PC-3 (cell line): Measurements from ENCODE around the gene BBLN. TPM values are rescaled to one million over a fixed set of nuclear protein-coding genes. Genes with fewer than 3 reads are reported as not detected.

Experiments used
- ATAC-seq: fragments of 200-7000 bp; cut with Tn5 transposase; 2 replicates; pipeline ENCODE4 v1.9.1; 2020; ENCODE audit warnings: mild to moderate bottlenecking, moderate library complexity
- BruUV-seq: library from RNA; stranded (reverse); fragments of 400-500 nt; replicated peaks from 2 replicates; lab custom pipeline; 2021; lab: Mats Ljungman, UMichigan
- CTCF ChIA-PET: fragments of 300-600 bp; sonication (Branson Sonifier 250); formaldehyde crosslinking; loops from one replicate; lab custom pipeline; 2022; ENCODE audit warnings: antibody characterized with exemption; lab: Charles Lee
- POLR2A ChIA-PET: fragments of 300-600 bp; sonication (Branson Sonifier 250); formaldehyde crosslinking; loops from one replicate; lab custom pipeline; 2022; ENCODE audit warnings: antibody characterized with exemption; ENCODE audit not compliant: unreplicated experiment; lab: Charles Lee
- DNase-seq: peaks from one replicate; pipeline ENCODE4 v3.0.0-alpha.2; 2015
- H2AFZ ChIP-seq: fragments of 300-600 bp; sonication (generic); 2 replicates; pipeline ENCODE4 v1.6.0; 2016; ENCODE audit warnings: antibody characterized with exemption, low read length
- H3F3A ChIP-seq: fragments of 300-600 bp; sonication (generic); one replicate; pipeline ENCODE4 v1.6.0; 2017; ENCODE audit warnings: antibody characterized with exemption, low read length, control low read depth, mild to moderate bottlenecking; ENCODE audit not compliant: unreplicated experiment
- H3K27ac ChIP-seq: fragments of 300-600 bp; sonication (generic); 2 replicates; pipeline ENCODE4 v1.5.1; 2016; ENCODE audit warnings: mild to moderate bottlenecking, low read length
- H3K27me3 ChIP-seq: fragments of 300-600 bp; sonication (generic); 2 replicates; pipeline ENCODE4 v1.6.1; 2016; ENCODE audit warnings: low read length, mixed read lengths
- H3K36me3 ChIP-seq: fragments of 300-600 bp; sonication (generic); 2 replicates; pipeline ENCODE4 v1.6.1; 2016; ENCODE audit warnings: low read depth, mixed run types, low read length, mixed read lengths
- H3K4me1 ChIP-seq: fragments of 300-600 bp; sonication (generic); 2 replicates; pipeline ENCODE4 v1.5.1; 2016; ENCODE audit warnings: low read length; ENCODE audit not compliant: insufficient read depth
- H3K4me2 ChIP-seq: fragments of 300-600 bp; sonication (generic); 2 replicates; pipeline ENCODE4 v1.6.0; 2016; ENCODE audit warnings: low read length
- H3K4me3 ChIP-seq: fragments of 300-600 bp; sonication (generic); 2 replicates; pipeline ENCODE4 v1.5.1; 2016; ENCODE audit warnings: mild to moderate bottlenecking, low read length, mixed read lengths
- H3K79me2 ChIP-seq: fragments of 300-600 bp; sonication (generic); 2 replicates; pipeline ENCODE4 v1.6.1; 2017; ENCODE audit warnings: low read length, mixed read lengths
- H3K9ac ChIP-seq: fragments of 300-600 bp; sonication (generic); 2 replicates; pipeline ENCODE4 v1.6.0; 2016; ENCODE audit warnings: mild to moderate bottlenecking, low read length
- H3K9me2 ChIP-seq: fragments of 300-600 bp; sonication (generic); replicated peaks from 2 replicates; pipeline ENCODE4 v1.6.1; 2016; ENCODE audit warnings: mixed run types, low read length, mixed read lengths
- H3K9me3 ChIP-seq: fragments of 300-600 bp; sonication (generic); 2 replicates; pipeline ENCODE4 v1.6.1; 2016; ENCODE audit warnings: low read length, mixed read lengths
- H4K20me1 ChIP-seq: fragments of 300-600 bp; sonication (generic); 2 replicates; pipeline ENCODE4 v1.6.1; 2016; ENCODE audit warnings: low read length, mixed read lengths
- CTCF ChIP-seq: fragments of 300-600 bp; sonication (generic); conservative IDR thresholded peaks from 2 replicates; pipeline ENCODE4 v1.5.1; 2017; ENCODE audit warnings: antibody characterized with exemption, low read depth, mild to moderate bottlenecking, low read length
- EZH2 ChIP-seq: fragments of 300-600 bp; sonication (generic); IDR thresholded peaks from one replicate; pipeline ENCODE4 v1.6.1; 2017; ENCODE audit warnings: antibody characterized with exemption, mild to moderate bottlenecking, low read length; ENCODE audit not compliant: unreplicated experiment
- EZH2phosphoT487 ChIP-seq: fragments of 300-600 bp; sonication (generic); IDR thresholded peaks from 2 replicates; pipeline ENCODE4 v1.6.1; 2018; ENCODE audit warnings: mild to moderate bottlenecking, antibody characterized with exemption, low read length, borderline replicate concordance
- intact Hi-C: fragments of 100-400 bp; cut with micrococcal nuclease; formaldehyde crosslinking; loops from 2 replicates; pipeline ENCODE4 v1.9.0; 2023
- total RNA-seq: library from RNA; depleted of rRNA; stranded (reverse); fragments of >200 nt; gene quantifications from 2 replicates; pipeline ENCODE4 v1.2.3, GENCODE V29; 2014

Gene BBLN
- total RNA-seq, 1 experiment from 2014 or later, result 158 TPM

- no peak for DNase-seq
- Histone ChIP-seq H3K9me3 (no peaks in the 10 kb centered on the region), H3K27me3 (no peaks in the 10 kb centered on the region), H3K9me2 (no peaks in the 10 kb centered on the region), H3K4me1 (peaks cover 5% of the 10 kb centered on the region; the same call in 1 of the 2 replicates), H3K9ac (no peak overlapping the region), H3K36me3 (no peaks in the 10 kb centered on the region), H2AFZ (no peak overlapping the region), H3K4me2 (peak overlapping the region; percentile 96), H3K4me3 (peak overlapping the region; percentile 81; the same call in 1 of the 2 replicates), H3K79me2 (peaks cover 12% of the 10 kb centered on the region; the same call in 1 of the 2 replicates), H3K27ac (no peak overlapping the region), H4K20me1 (no peaks in the 10 kb centered on the region), H3F3A (no peaks in the 10 kb centered on the region)
- no TSS peak for BruUV-seq
- ChIA-PET POLR2A (no interaction called here), CTCF (no interaction called here)
- no peak for TF ChIP-seq EZH2
- no peak for ATAC-seq
- intact Hi-C loops, result loop anchor here (5.0 to 10.0 kb wide), 2 partner anchors 50 to 72 kb away; partner anchors contain the start of genes GOLGA2 and SWI5
Measured at GRCh38 chr9:128204858-128205257, 44.8 kb downstream of the BBLN start.

- BruUV-seq, result no TSS peak
- ATAC-seq, result no peak
- no peaks in the 10 kb centered on the region for H3K27me3 ChIP-seq
- no peaks in the 10 kb centered on the region for H4K20me1 ChIP-seq
- intact Hi-C loops, result loop anchor here (10.0 kb wide), 1 partner anchor 49 kb away; no protein-coding TSS in a partner anchor
- H3K9me2 ChIP-seq, result no peaks in the 10 kb centered on the region
- ChIA-PET CTCF (no interaction called here), POLR2A (no interaction called here)
- DNase-seq, result no peak
- H3K9me3 ChIP-seq, result no peaks in the 10 kb centered on the region
- H3K4me1 ChIP-seq, result peaks cover 5% of the 10 kb centered on the region; the same call in 1 of the 2 replicates
- H3K79me2 ChIP-seq, result peaks cover 12% of the 10 kb centered on the region; the same call in 1 of the 2 replicates
- H3K9ac ChIP-seq, result no peak overlapping the region
- H3F3A ChIP-seq, result no peaks in the 10 kb centered on the region
- no peaks in the 10 kb centered on the region for H3K36me3 ChIP-seq
- H2AFZ ChIP-seq, result no peak overlapping the region
- no peak overlapping the region for H3K27ac ChIP-seq
- no peak overlapping the region for H3K4me2 ChIP-seq
- no peak for TF ChIP-seq CTCF
- TF ChIP-seq EZH2phosphoT487, result no peak
- TF ChIP-seq EZH2, result no peak
- no peak overlapping the region for H3K4me3 ChIP-seq
Measured at GRCh38 chr9:128205296-128205944, 45.4 kb downstream of the BBLN start.

GRCh38 chr9:128206484-128206883, 46.4 kb downstream of the BBLN start:
- no peaks in the 10 kb centered on the region for H3K27me3 ChIP-seq
- no peak for TF ChIP-seq EZH2
- no peak for TF ChIP-seq CTCF
- TF ChIP-seq EZH2phosphoT487, result no peak
- no peak overlapping the region for H3K27ac ChIP-seq
- H3K36me3 ChIP-seq, result no peaks in the 10 kb centered on the region
- peaks cover 5% of the 10 kb centered on the region; the same call in 1 of the 2 replicates for H3K4me1 ChIP-seq
- no peaks in the 10 kb centered on the region for H4K20me1 ChIP-seq
- no peaks in the 10 kb centered on the region for H3K9me2 ChIP-seq
- ChIA-PET CTCF (interaction anchor here (0.6 kb wide), 1 partner anchor 12 kb away, joined by 7 read pairs; no protein-coding TSS in a partner anchor), POLR2A (no interaction called here)
- no TSS peak for BruUV-seq
- no peak for DNase-seq
- H2AFZ ChIP-seq, result no peak overlapping the region
- no peak overlapping the region for H3K9ac ChIP-seq
- H3K79me2 ChIP-seq, result peaks cover 12% of the 10 kb centered on the region; the same call in 1 of the 2 replicates
- intact Hi-C loops, result loop anchor here (10.0 kb wide), 1 partner anchor 48 kb away; no protein-coding TSS in a partner anchor
- H3F3A ChIP-seq, result no peaks in the 10 kb centered on the region
- no peak overlapping the region for H3K4me3 ChIP-seq
- ATAC-seq, result no peak
- no peaks in the 10 kb centered on the region for H3K9me3 ChIP-seq
- H3K4me2 ChIP-seq, result no peak overlapping the region
